Gastroesophageal sphincter (tissue), 3 donors: ENCODE measurements around the gene PLCH1.

Source experiments
- CTCF ChIP-seq, 4 experiments: fragments of 200-600 bp in 2 of 4; fragments of 450-650 bp in 2 of 4; sonication (generic) in 1 of 4; IDR thresholded peaks; one replicate each; pipeline ENCODE4 v1.5.1; 2017 to 2019; ENCODE audit warnings: antibody characterized with exemption in 4 of 4, mild to moderate bottlenecking in 2 of 4, moderate library complexity in 2 of 4
- POLR2A ChIP-seq, 2 donors: fragments of 450-650 bp; IDR thresholded peaks; one replicate each; pipeline ENCODE4 v1.6.1; 2017; ENCODE audit warnings: antibody characterized with exemption in 2 of 2, mild to moderate bottlenecking in 2 of 2, moderate library complexity in 1 of 2
- POLR2AphosphoS5 ChIP-seq: sonication (generic); formaldehyde crosslinking; IDR thresholded peaks from one replicate; pipeline ENCODE4 v1.6.1; 2017; ENCODE audit warnings: antibody characterized with exemption

GRCh38 chr3:155457591-155457990 is 287.3 kb downstream of the PLCH1 start:
- TF ChIP-seq POLR2A (IDR thresholded peaks at IDR 0.05), result no peak
- TF ChIP-seq CTCF (IDR thresholded peaks at IDR 0.05), result no peak
- no peak for TF ChIP-seq POLR2AphosphoS5
